Astrocyte (in vitro differentiated cells and primary cell): ENCODE data around the gene EDA. TPM values are rescaled to one million over a fixed set of nuclear protein-coding genes. Genes with fewer than 3 reads are reported as not detected.

Experiments
- DNase-seq: peaks from one replicate; pipeline ENCODE4 v3.0.0-alpha.2; 2010; ENCODE audit warnings: low read depth
- FAIRE-seq: peaks from 2 replicates; lab custom pipeline; 2011; peaks lifted over from hg19 to GRCh38; lab: Jason Lieb, UNC
- H2AFZ ChIP-seq: 2 replicates; pipeline ENCODE4 v1.6.0; 2012; ENCODE audit warnings: low read depth, low read length, inconsistent platforms
- H3K27ac ChIP-seq: 2 replicates; pipeline ENCODE4 v1.5.1; 2011; ENCODE audit warnings: low read depth, low read length, inconsistent platforms
- H3K27me3 ChIP-seq: 2 replicates; pipeline ENCODE4 v1.6.0; 2011; ENCODE audit warnings: low read length, inconsistent platforms; ENCODE audit not compliant: insufficient read depth
- H3K36me3 ChIP-seq: 2 replicates; pipeline ENCODE4 v1.5.1; 2011; ENCODE audit warnings: low read length, inconsistent platforms; ENCODE audit not compliant: insufficient read depth
- H3K4me1 ChIP-seq: 2 replicates; pipeline ENCODE4 v1.5.1; 2011; ENCODE audit warnings: low read length, inconsistent platforms; ENCODE audit not compliant: insufficient read depth
- H3K4me2 ChIP-seq: 2 replicates; pipeline ENCODE4 v1.6.0; 2012; ENCODE audit warnings: low read length, inconsistent platforms
- H3K4me3 ChIP-seq: 2 replicates; pipeline ENCODE4 v1.5.1; 2011; ENCODE audit warnings: low read depth, mild to moderate bottlenecking, low read length, inconsistent platforms; ENCODE audit not compliant: insufficient read depth
- H3K79me2 ChIP-seq: 2 replicates; pipeline ENCODE4 v1.6.0; 2012; ENCODE audit warnings: mild to moderate bottlenecking, low read length, inconsistent platforms; ENCODE audit not compliant: insufficient read depth
- H3K9ac ChIP-seq: 2 replicates; pipeline ENCODE4 v1.6.0; 2012; ENCODE audit warnings: mild to moderate bottlenecking, low read length, inconsistent platforms
- H3K9me3 ChIP-seq: 2 replicates; pipeline ENCODE4 v1.5.1; 2012; ENCODE audit warnings: low read depth, mild to moderate bottlenecking, low read length, inconsistent platforms; ENCODE audit not compliant: insufficient read depth
- H4K20me1 ChIP-seq: 2 replicates; pipeline ENCODE4 v1.6.0; 2012; ENCODE audit warnings: low read length, inconsistent platforms; ENCODE audit not compliant: insufficient read depth
- H3K27ac Mint-ChIP-seq: one replicate; pipeline ENCODE4 v1.8.0; 2021; ENCODE audit warnings: mild to moderate bottlenecking, mixed read lengths; ENCODE audit not compliant: unreplicated experiment
- H3K27me3 Mint-ChIP-seq: one replicate; pipeline ENCODE4 v1.8.0; 2021; ENCODE audit warnings: low read depth, mixed read lengths; ENCODE audit not compliant: unreplicated experiment
- H3K36me3 Mint-ChIP-seq: one replicate; pipeline ENCODE4 v1.8.0; 2021; ENCODE audit warnings: low read depth, mixed read lengths; ENCODE audit not compliant: unreplicated experiment
- H3K4me1 Mint-ChIP-seq: one replicate; pipeline ENCODE4 v1.8.0; 2021; ENCODE audit warnings: low read depth, mixed read lengths; ENCODE audit not compliant: unreplicated experiment
- H3K4me3 Mint-ChIP-seq: one replicate; pipeline ENCODE4 v1.8.0; 2021; ENCODE audit warnings: mild to moderate bottlenecking, moderate library complexity, mixed read lengths; ENCODE audit not compliant: unreplicated experiment
- H3K9me3 Mint-ChIP-seq: one replicate; pipeline ENCODE4 v1.8.0; 2021; ENCODE audit warnings: mild to moderate bottlenecking, mixed read lengths; ENCODE audit not compliant: unreplicated experiment
- EZH2 ChIP-seq: IDR thresholded peaks from 2 replicates; pipeline ENCODE4 v1.6.1; 2012; ENCODE audit warnings: mild to moderate bottlenecking, low read length, inconsistent platforms; ENCODE audit not compliant: insufficient read depth
- total RNA-seq: library from RNA; stranded (reverse); gene quantifications from 2 replicates; pipeline ENCODE4 v1.2.1, GENCODE V29; 2021
- TF ChIP-seq, protein P1 (sequence below): IDR thresholded peaks from 2 replicates; pipeline ENCODE4 v1.5.1; 2011; ENCODE audit warnings: low read depth, mild to moderate bottlenecking, inconsistent platforms, low read length, moderate library complexity; ENCODE audit not compliant: insufficient read depth

EDA gene
- total RNA-seq, 1 donor from 2014 or later: 1.8 TPM

DNA sequence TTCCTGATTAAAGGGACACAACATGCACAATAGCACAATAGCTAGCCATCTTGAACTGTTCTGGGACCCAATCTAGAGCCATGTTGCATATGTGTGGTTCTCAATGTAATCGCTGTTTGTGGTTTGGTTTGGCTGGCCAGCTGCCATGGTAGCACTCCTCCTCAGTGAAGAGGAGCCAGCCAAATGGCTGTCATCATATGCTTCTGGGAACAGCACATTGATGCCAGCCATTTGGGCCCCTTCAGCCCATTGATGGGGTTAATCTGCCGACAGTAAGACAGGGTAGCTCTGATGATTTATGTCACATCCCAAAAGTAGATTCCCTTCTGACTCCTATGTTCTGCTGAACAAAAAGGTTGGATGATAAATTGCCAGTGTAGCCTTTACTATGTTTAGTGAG, 385.4 kb downstream of the EDA start:
- Histone ChIP-seq H3K36me3 (no peaks in the 10 kb centered on the region), H4K20me1 (no peaks in the 10 kb centered on the region), H3K9me3 (no peaks in the 10 kb centered on the region), H3K4me1 (no peaks in the 10 kb centered on the region), H2AFZ (no peak overlapping the region), H3K4me2 (no peak overlapping the region), H3K79me2 (no peaks in the 10 kb centered on the region), H3K4me3 (no peak overlapping the region), H3K9ac (no peak overlapping the region), H3K27ac (no peak overlapping the region), H3K27me3 (no peaks in the 10 kb centered on the region)
- DNase-seq (no peak), FAIRE-seq (peak; percentile 75)
- Mint-ChIP-seq H3K4me1 (no peaks in the 10 kb centered on the region), H3K27ac (no peak overlapping the region), H3K36me3 (no peaks in the 10 kb centered on the region), H3K4me3 (no peak overlapping the region), H3K27me3 (no peaks in the 10 kb centered on the region), H3K9me3 (peaks cover 4% of the 10 kb centered on the region)
- no peak for TF ChIP-seq EZH2
- TF ChIP-seq, protein P1, sequence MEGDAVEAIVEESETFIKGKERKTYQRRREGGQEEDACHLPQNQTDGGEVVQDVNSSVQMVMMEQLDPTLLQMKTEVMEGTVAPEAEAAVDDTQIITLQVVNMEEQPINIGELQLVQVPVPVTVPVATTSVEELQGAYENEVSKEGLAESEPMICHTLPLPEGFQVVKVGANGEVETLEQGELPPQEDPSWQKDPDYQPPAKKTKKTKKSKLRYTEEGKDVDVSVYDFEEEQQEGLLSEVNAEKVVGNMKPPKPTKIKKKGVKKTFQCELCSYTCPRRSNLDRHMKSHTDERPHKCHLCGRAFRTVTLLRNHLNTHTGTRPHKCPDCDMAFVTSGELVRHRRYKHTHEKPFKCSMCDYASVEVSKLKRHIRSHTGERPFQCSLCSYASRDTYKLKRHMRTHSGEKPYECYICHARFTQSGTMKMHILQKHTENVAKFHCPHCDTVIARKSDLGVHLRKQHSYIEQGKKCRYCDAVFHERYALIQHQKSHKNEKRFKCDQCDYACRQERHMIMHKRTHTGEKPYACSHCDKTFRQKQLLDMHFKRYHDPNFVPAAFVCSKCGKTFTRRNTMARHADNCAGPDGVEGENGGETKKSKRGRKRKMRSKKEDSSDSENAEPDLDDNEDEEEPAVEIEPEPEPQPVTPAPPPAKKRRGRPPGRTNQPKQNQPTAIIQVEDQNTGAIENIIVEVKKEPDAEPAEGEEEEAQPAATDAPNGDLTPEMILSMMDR: no peak

- no peaks in the 10 kb centered on the region for H3K36me3 ChIP-seq
- Mint-ChIP-seq H3K27me3 (no peaks in the 10 kb centered on the region), H3K4me3 (no peak overlapping the region), H3K36me3 (no peaks in the 10 kb centered on the region), H3K27ac (no peak overlapping the region), H3K4me1 (no peaks in the 10 kb centered on the region), H3K9me3 (peaks cover 4% of the 10 kb centered on the region)
- no peaks in the 10 kb centered on the region for H3K79me2 ChIP-seq
- no peak overlapping the region for H3K9ac ChIP-seq
- H3K27me3 ChIP-seq: no peaks in the 10 kb centered on the region
- no peak overlapping the region for H3K4me3 ChIP-seq
- no peaks in the 10 kb centered on the region for H3K9me3 ChIP-seq
- no peak overlapping the region for H3K27ac ChIP-seq
- TF ChIP-seq, protein P1: no peak
- no peaks in the 10 kb centered on the region for H4K20me1 ChIP-seq
- DNase-seq (no peak), FAIRE-seq (peak; percentile 89)
- H3K4me1 ChIP-seq: no peaks in the 10 kb centered on the region
- no peak overlapping the region for H3K4me2 ChIP-seq
- H2AFZ ChIP-seq: no peak overlapping the region
These were observed 385.9 kb downstream of the EDA start for GRCh38 chrX:70001708-70002341.

GRCh38 chrX:70007946-70008345, 392.0 kb downstream of the EDA start:
- H3K9me3 Mint-ChIP-seq: no peaks in the 10 kb centered on the region
- no peak overlapping the region for H2AFZ ChIP-seq
- no peaks in the 10 kb centered on the region for H3K9me3 ChIP-seq
- H3K4me3 ChIP-seq: no peak overlapping the region
- no peaks in the 10 kb centered on the region for H3K4me1 ChIP-seq
- H3K27ac Mint-ChIP-seq: no peak overlapping the region
- no peak overlapping the region for H3K27ac ChIP-seq
- no peak overlapping the region for H3K9ac ChIP-seq
- TF ChIP-seq, protein P1: no peak
- TF ChIP-seq EZH2: no peak
- FAIRE-seq: peak; percentile 34
- no peaks in the 10 kb centered on the region for H3K79me2 ChIP-seq
- H3K4me2 ChIP-seq: no peak overlapping the region
- H3K4me1 Mint-ChIP-seq: no peaks in the 10 kb centered on the region
- DNase-seq: no peak
- no peak overlapping the region for H3K4me3 Mint-ChIP-seq
- H3K27me3 Mint-ChIP-seq: no peaks in the 10 kb centered on the region
- no peaks in the 10 kb centered on the region for H3K36me3 ChIP-seq
- H4K20me1 ChIP-seq: no peaks in the 10 kb centered on the region
- no peaks in the 10 kb centered on the region for H3K27me3 ChIP-seq
- no peaks in the 10 kb centered on the region for H3K36me3 Mint-ChIP-seq
